AG09309 (cell line): ENCODE data around the gene MID1.

Experiments
- DNase-seq: peaks from one replicate; pipeline ENCODE4 v3.0.0-alpha.2; 2010; ENCODE audit warnings: low read depth
- H3K4me3 ChIP-seq: 2 replicates; pipeline ENCODE4 v1.5.1; 2011; ENCODE audit warnings: mild to moderate bottlenecking, low read depth, low read length, moderate library complexity; ENCODE audit not compliant: control insufficient read depth
- TF ChIP-seq, protein P1 (sequence below): IDR thresholded peaks from 2 replicates; pipeline ENCODE4 v1.5.1; 2011; ENCODE audit warnings: mild to moderate bottlenecking, low read depth, low read length, inconsistent platforms; ENCODE audit not compliant: insufficient read depth, control insufficient read depth; ENCODE audit errors: missing control alignments

Gene MID1

DNA sequence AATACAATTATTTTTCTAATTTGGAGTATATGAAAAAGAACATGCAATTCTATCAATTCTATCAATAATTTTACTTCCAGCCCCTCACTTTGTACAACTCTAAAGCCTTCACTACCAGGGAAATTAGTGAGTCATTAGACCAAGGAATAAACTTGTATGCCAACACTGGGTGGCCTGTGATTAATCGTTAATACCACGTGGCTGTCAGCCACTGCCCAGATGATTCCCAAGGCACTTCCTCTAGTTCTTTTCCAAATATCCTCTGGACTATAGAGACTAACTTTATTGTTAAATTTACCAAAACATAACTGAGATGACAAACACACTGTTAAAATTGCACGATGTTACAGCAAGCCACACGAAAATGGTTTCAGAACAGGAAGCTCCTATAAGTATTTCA lies 45.7 kb downstream of the MID1 start:
- DNase-seq: no peak
- H3K4me3 ChIP-seq: no peak overlapping the region
- TF ChIP-seq, protein P1, sequence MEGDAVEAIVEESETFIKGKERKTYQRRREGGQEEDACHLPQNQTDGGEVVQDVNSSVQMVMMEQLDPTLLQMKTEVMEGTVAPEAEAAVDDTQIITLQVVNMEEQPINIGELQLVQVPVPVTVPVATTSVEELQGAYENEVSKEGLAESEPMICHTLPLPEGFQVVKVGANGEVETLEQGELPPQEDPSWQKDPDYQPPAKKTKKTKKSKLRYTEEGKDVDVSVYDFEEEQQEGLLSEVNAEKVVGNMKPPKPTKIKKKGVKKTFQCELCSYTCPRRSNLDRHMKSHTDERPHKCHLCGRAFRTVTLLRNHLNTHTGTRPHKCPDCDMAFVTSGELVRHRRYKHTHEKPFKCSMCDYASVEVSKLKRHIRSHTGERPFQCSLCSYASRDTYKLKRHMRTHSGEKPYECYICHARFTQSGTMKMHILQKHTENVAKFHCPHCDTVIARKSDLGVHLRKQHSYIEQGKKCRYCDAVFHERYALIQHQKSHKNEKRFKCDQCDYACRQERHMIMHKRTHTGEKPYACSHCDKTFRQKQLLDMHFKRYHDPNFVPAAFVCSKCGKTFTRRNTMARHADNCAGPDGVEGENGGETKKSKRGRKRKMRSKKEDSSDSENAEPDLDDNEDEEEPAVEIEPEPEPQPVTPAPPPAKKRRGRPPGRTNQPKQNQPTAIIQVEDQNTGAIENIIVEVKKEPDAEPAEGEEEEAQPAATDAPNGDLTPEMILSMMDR: no peak

DNA sequence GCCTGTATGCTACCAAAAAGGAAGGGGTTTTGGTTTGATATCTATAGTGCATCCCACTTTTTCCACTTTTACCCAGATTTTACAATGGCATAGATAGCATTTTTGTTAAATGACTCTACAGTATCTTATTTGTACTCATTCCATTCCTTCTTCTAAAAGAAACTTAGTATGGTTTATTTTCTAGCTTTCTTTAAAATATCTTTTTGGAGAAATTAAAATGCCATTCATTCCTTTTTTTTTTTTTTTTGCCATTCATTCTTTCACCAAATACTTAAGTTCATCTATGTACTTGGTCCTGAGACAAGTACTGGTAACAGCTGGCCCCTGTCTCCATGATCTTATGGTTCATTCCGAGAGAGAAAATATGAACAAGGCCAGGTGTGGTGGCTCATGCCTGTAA lies 49.1 kb downstream of the MID1 start:
- DNase-seq: no peak
- H3K4me3 ChIP-seq: no peak overlapping the region
- TF ChIP-seq, protein P1: no peak

DNA sequence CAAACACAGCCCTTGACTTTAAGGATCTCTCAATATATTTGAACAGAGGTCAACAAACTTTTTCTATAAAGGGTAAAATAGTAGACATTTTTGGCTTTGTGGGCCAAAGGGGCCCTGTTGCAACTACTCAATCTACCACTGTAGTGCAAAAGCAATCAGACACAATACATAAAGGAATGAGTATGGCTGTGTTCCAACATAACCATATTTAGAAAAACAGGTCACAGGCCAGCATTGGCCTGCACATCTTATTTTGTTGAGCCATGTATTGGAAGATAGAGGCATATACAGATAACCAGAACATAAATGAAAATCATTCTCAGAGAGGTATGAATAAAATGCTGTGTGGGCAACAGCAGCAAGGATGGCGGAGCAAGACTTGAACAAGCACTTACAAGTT lies 49.8 kb downstream of the MID1 start:
- H3K4me3 ChIP-seq: no peak overlapping the region
- TF ChIP-seq, protein P1: no peak
- no peak for DNase-seq

DNA sequence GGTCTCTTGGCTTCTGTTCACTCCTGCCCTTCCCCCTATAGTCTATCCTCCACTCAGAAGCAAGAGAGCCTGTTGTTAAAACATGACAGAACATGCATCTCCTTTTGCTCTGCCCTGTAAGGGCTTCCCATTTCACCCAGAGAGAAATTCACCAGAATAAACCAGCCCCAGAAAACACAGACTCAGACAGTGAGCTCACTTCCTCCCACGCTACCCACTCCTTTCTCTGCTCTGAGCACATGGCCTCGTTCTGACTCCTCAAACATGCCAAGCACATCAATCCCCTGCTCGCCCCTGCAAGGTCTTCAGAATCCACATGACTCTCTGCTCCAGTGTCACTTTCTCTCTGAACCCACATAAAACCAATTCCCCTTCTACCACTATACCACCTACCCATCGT lies 50.4 kb downstream of the MID1 start:
- TF ChIP-seq, protein P1: no peak
- DNase-seq: no peak
- H3K4me3 ChIP-seq: no peak overlapping the region

DNA sequence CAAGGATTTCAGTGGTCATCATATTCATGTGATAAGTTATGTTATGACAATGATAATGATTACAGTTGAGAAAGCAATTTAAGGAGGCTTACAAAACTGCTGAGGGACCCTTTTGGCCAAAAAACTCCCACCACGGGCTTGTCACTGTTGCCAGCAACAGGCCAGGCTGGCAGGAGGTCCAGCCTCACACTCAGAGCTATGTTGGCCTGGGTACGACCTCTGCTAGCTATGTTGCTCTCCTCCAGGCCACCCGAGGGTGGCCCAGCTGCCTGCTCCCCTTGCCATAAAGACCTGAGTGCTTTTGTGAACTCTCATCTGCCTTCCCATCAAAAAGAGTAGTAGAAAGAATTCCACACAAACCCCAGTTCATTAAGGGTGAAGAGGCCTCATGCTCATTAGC lies 52.0 kb downstream of the MID1 start:
- TF ChIP-seq, protein P1: no peak
- no peak for DNase-seq
- H3K4me3 ChIP-seq: no peak overlapping the region

DNA sequence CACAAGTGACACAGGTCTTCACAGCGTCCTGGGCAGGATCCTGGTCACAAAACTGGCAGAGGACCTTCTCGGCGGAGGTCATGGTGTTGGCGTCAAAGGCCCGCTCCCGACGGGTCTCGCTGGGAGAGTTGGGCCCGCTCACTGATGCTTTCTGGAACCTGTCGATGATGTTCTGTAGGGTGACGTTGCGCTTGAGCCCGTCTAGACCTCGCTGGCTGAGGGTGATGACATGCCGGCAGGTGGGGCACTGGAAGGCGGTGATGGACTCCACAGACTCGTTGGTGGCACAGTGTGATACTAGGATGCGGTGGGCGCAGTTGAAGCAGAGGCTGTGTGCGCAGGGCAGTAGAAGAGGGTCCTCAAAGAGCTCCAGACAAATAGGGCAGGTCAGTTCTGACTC lies 53.2 kb downstream of the MID1 start:
- no peak overlapping the region for H3K4me3 ChIP-seq
- no peak for DNase-seq
- TF ChIP-seq, protein P1: no peak

DNA sequence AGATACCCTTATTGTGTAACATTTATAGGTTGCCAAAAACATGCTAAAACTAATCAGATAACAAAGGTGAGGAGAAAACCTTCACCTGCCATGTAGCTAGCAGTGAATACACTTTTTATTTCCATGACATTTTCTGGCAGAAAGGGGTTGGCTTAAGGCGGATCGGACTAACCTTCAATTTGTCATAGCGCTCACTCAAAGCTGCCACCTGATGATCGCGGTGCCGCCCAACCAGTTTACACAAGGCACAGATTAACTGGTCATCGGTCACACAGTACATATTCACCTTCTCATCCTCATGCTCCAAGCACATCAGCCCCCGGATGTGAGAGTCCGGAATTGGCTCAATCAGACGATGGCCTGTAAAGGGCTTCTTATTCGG lies 53.7 kb downstream of the MID1 start:
- H3K4me3 ChIP-seq: no peak overlapping the region
- TF ChIP-seq, protein P1: no peak
- no peak for DNase-seq
